ENCODE results near the gene UNC45A. TPM values are rescaled to one million over a fixed set of nuclear protein-coding genes. Genes with fewer than 3 reads are reported as not detected.

UNC45A gene, protein sequence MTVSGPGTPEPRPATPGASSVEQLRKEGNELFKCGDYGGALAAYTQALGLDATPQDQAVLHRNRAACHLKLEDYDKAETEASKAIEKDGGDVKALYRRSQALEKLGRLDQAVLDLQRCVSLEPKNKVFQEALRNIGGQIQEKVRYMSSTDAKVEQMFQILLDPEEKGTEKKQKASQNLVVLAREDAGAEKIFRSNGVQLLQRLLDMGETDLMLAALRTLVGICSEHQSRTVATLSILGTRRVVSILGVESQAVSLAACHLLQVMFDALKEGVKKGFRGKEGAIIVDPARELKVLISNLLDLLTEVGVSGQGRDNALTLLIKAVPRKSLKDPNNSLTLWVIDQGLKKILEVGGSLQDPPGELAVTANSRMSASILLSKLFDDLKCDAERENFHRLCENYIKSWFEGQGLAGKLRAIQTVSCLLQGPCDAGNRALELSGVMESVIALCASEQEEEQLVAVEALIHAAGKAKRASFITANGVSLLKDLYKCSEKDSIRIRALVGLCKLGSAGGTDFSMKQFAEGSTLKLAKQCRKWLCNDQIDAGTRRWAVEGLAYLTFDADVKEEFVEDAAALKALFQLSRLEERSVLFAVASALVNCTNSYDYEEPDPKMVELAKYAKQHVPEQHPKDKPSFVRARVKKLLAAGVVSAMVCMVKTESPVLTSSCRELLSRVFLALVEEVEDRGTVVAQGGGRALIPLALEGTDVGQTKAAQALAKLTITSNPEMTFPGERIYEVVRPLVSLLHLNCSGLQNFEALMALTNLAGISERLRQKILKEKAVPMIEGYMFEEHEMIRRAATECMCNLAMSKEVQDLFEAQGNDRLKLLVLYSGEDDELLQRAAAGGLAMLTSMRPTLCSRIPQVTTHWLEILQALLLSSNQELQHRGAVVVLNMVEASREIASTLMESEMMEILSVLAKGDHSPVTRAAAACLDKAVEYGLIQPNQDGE
- 109 and 113 TPM in 2 replicates for total RNA-seq

DNA sequence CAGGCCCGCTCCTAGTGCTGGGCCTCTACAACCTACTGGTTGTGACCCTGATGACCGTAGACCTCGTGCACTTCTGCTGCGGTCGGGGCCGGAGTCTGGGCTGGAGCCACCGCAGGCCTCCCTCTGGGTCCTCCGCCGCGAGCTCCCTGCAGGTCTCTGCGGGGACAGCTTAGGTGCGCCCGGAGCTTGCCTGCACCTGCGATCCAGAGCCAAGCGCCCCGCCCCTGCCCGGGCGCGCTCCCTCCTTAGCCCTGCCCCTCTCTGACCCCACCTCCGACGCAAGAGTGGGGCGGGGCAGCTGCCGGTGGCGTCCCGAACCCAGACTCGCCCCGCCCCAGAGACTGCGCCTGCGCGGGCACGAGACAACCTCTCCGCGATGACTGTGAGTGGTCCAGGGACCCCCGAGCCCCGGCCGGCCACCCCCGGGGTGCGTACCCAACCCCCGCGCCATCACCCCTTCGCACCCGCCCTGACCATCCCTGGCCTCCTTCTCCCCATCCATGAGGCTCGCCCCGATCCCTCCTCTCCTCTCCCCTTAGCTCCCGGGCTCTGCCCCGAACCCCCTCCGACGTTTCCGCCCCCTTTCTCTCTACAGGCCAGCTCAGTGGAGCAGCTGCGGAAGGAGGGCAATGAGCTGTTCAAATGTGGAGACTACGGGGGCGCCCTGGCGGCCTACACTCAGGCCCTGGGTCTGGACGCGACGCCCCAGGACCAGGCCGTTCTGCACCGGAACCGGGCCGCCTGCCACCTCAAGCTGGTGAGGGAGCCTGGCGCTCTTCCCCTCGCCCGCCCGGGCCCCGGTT, at the start of gene UNC45A:
Gene UNC45A, plus strand, starts transcription at position 337 of the 803 bp plus-strand sequence. Its CDS starts 40 bp downstream, at position 377.

DNA sequence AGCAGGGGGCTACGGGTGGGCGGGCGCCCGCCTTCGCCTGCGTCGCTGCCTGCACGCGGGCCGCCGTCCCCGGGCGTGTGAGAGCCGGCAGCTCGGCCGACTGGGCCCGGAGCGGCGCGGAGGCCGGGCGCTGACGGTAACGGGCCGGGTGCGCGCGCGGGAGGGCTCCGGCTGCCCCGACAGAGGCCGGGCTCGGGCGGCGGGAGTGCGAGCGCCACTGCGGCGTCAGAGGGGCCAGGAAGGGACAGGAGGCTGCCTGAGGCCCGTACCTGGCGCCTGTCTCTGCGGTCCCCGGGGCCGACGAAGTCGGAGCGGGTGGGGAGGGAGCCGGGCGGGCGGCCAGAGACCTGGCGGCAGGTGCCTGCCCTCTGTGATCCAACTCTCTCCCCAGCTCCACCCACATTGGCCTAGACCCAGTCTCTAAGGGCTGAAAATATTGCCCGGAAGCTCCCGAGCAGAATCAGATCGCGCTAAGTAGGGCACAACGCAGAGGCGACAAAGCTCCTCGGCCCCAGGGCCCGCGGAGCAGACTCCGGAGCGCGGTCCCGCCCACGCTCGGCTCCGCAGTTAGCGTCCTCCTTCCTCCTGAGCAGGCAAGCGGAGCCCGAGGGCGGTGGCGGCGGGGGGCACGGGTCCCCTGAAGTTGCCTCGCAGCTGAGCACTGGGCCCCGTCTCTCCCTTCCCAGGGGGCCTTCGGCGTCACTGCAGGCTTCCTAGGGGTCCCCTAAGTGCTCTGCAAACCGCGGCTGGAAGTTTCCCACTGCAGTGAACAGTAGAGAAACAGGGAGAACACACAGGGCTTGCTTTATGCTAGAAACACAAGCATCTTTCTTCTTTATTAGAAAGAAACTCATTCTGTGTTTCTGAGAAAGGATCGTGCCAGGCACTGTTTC, 32.0 kb upstream of the UNC45A start, which contains the start of gene MAN2A2:
Gene MAN2A2, plus strand, starts transcription at position 463 of the 893 bp plus-strand sequence. CDS start 906 bp downstream, outside the sequence.

DNA sequence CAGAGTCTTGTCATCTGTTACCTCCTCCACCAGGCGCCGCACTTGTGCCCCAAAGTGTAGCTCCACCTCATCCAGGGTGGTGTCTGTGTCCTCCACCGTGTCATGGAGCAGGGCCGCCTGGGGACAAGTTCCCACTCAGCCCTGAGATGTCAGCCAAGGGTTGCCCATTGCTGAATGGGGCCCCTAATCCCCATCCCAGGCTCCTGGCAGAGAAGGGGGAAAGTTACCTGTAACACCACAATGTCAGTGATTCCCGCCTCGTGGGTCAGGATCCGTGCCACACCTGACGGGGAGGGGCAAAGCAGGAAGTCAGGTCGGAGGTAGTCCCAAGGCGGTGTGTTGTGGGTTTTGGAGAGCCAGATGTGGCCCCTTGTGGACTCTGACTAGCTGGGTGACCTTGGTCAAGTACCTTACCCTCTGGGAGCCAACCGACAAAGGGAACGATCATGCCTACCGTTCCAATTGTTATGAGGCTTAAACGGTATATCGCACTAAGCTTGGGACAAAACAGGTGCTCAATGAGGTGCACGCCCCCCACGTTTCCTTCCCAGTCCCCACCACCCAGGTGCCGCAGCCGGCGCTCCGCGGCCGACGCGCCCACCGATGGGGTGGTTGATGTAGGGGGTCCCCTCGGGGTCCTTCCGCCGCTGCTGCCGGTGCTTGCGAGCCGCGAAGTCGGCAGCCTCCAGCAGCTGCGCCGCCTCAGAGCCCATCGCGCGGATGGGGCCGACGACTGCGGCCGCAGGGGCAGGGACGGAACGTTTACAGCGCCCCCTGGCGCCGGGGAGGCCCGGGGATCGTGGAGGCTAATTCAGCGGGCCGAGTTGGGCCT, 3.0 kb upstream of the UNC45A start, which contains the start of gene HDDC3:
Gene HDDC3, minus strand, starts transcription at position 722 of the 832 bp plus-strand sequence. Its CDS starts 9 bp downstream, at position 713.

DNA sequence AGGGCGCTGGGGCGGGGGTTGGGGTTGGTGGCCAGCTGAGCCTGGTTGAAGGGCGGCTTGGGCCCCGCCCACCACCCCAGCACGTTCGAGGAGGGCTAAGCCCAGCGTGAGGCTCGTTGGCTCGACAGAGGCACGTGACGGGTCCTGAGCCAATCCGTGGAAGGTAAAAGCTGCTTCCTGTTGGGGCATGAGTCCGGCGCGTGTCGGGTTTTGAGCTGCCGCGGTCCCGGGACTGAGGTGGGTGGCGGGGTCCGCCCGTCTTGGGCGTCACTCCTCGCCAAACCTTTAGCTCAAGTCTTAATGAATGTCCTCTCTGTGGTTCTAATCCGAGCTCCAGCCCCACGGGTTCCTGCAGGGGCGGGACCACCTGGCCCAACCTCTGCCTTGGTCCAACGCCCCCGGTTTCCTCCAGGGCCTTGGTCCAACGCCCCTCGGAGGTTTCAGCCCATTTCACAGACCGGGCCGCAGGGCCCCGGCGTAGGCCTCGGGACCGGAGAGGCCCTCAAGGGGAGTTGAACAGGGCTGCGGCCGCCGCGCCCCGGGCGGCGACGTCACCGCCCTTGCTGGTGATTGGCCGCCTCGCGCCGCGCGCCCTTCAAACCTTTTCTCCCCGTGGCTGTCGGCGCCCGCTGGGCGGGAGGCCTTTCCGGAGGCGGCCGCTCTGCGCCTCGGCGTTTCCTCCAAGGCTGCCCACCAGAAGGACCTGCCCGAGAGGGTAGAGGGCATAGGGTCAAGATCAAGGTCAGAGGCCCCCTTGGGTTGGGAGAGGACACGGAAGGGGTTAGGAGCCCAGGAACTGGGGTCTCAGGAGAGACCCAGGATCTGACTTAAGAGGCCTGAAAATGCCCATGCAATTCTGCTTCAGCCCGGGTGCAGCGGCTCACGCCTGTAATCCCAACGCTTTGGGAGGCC, 19.9 kb downstream of the UNC45A start, which contains the start of gene RCCD1:
Gene RCCD1, plus strand, starts transcription at position 173 of the 912 bp plus-strand sequence. CDS start 1,851 bp downstream, outside the sequence.

DNA sequence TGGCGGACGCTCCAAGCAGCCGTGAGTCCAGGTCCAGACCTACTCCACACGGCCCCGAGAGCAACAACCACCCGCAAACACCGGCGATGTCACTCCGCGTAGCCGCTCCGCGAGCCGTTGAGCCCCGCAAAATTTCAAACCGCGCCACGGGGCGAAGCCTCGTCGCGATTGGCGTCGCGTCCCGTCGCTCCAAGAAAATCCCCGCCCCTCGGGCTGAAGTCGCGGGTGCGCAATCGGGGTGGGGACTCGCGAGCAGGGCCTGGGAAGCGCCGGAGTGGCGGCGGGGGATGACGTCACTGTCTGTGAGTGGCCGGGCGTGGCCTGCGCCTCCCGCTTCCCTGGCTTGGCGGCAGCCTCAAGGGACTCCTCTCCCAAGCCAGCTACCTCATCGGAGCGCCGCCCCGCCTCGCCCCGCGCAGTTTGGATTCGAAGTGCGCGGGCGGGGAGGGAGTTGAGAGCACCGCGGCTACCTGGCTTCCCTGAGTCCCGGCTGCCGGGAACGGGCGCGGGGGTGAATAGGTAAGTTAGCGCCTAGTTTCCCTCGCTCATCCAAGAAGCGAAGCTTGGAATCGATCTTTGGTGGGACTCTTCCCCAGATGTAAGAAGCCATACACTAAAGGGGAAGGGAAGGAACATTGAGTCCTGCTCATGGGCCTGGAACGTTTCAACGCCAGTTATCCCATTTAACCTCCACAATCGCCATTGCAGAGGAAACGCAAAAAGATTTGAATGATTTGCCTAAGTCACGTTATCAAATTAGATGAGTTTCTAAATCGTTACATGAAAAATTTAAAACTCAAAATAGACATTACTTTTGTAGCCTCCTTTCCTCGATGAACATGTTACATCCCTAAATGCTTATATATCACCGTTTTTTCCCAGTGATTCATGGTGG, 59.6 kb downstream of the UNC45A start, which contains the start of gene PRC1:
Gene PRC1, minus strand, starts transcription at position 119 of the 895 bp plus-strand sequence. Its CDS starts 118 bp downstream, at position 1.

Small RNA genes within 50 kb of the gene (small RNA-seq; reads per million reads assigned to genes)
- gene RF00019, result not detected

Other genes starting within 250 kb of the UNC45A start
- 4.2 and 9.6 TPM in 2 replicates for gene BLM, start 217.9 kb upstream of the UNC45A start, total RNA-seq
- gene FURIN, start 66.7 kb upstream of the UNC45A start, total RNA-seq, result 99.7 and 119 TPM in 2 replicates
- gene FES, start 50.8 kb upstream of the UNC45A start, total RNA-seq, result 45.2 and 65.0 TPM in 2 replicates
- gene MAN2A2, start 32.0 kb upstream of the UNC45A start, total RNA-seq, result 23.2 and 25.1 TPM in 2 replicates
- 11.8 and 12.0 TPM in 2 replicates for gene HDDC3, start 2.7 kb upstream of the UNC45A start, total RNA-seq
- 7.8 and 8.5 TPM in 2 replicates for gene RCCD1, start 19.6 kb downstream of the UNC45A start, total RNA-seq
- gene PRC1, start 59.2 kb downstream of the UNC45A start, total RNA-seq, result 52.6 and 121 TPM in 2 replicates
- 11.4 and 13.7 TPM in 2 replicates for gene VPS33B, start 87.3 kb downstream of the UNC45A start, total RNA-seq
- 2.3 and 2.9 TPM in 2 replicates for gene SV2B, start 165.0 kb downstream of the UNC45A start, total RNA-seq

Measured in vein endothelial cell (primary cell).